NT2/D1 (cell line): ENCODE data around the gene AGBL4.

Experiments used
- SUZ12 ChIP-seq: IDR thresholded peaks from 2 replicates; pipeline ENCODE4 v1.6.1; 2011; ENCODE audit not compliant: insufficient read length, insufficient read depth; ENCODE audit errors: extremely low read depth
- YY1 ChIP-seq: IDR thresholded peaks from 2 replicates; pipeline ENCODE4 v1.6.1; 2011; ENCODE audit not compliant: insufficient read length, insufficient read depth
- ZNF274 ChIP-seq: IDR thresholded peaks from 2 replicates; pipeline ENCODE4 v1.6.1; 2011; ENCODE audit warnings: mild to moderate bottlenecking, low read depth, low read length

- TF ChIP-seq YY1, result no peak
- no peak for TF ChIP-seq SUZ12
- TF ChIP-seq ZNF274, result no peak
These were observed 863.1 kb downstream of the AGBL4 start for GRCh38 chr1:49160677-49161076.
